IMR-90 (cell line): Measurements from ENCODE around the gene PSD2. TPM values are rescaled to one million over a fixed set of nuclear protein-coding genes. Genes with fewer than 3 reads are reported as not detected.

Experiments
- ATAC-seq: fragments of 200-7000 bp; cut with Tn5 transposase; 2 replicates; pipeline ENCODE4 v1.9.1; 2020; ENCODE audit warnings: low read depth, mild to moderate bottlenecking, moderate library complexity
- BruUV-seq: library from RNA; stranded (reverse); fragments of 400-500 nt; replicated peaks from 2 replicates; lab custom pipeline; 2021; lab: Mats Ljungman, UMichigan
- CTCF ChIA-PET: fragments of 300-600 bp; formaldehyde crosslinking; extraction: SDS; loops from one replicate; lab custom pipeline; 2021; ENCODE audit warnings: antibody characterized with exemption; lab: Yijun Ruan, JAX
- POLR2A ChIA-PET: fragments of 300-600 bp; sonication (Branson Sonifier 250); formaldehyde crosslinking; loops from one replicate; lab custom pipeline; 2022; ENCODE audit warnings: antibody characterized with exemption; ENCODE audit not compliant: unreplicated experiment; lab: Charles Lee
- DNase-seq: peaks from one replicate; pipeline ENCODE4 v3.0.0; 2013
- H2AFZ ChIP-seq: replicated peaks from 2 replicates; pipeline ENCODE3; 2013; ENCODE audit warnings: low read length, mild to moderate bottlenecking; ENCODE audit not compliant: poor library complexity
- H2AK5ac ChIP-seq: 2 replicates; pipeline ENCODE4 v1.6.1; 2013; ENCODE audit warnings: low read depth, low read length, inconsistent platforms
- H2AK9ac ChIP-seq: replicated peaks from 2 replicates; pipeline ENCODE3; 2013; ENCODE audit warnings: mild to moderate bottlenecking, low read depth, low read length, moderate library complexity; ENCODE audit not compliant: poor library complexity
- H2BK120ac ChIP-seq: 2 replicates; pipeline ENCODE4 v1.6.1; 2013; ENCODE audit warnings: low read depth, low read length, inconsistent platforms
- H2BK15ac ChIP-seq: 3 replicates; pipeline ENCODE4 v1.6.1; 2013; ENCODE audit warnings: low read depth, low read length, inconsistent platforms
- H2BK20ac ChIP-seq: 2 replicates; pipeline ENCODE4 v1.6.1; 2013; ENCODE audit warnings: low read depth, mild to moderate bottlenecking, inconsistent platforms, low read length, moderate library complexity
- H2BK5ac ChIP-seq: 2 replicates; pipeline ENCODE4 v1.6.1; 2013; ENCODE audit warnings: mild to moderate bottlenecking, low read depth, low read length, inconsistent platforms; ENCODE audit not compliant: poor library complexity, severe bottlenecking
- H3K14ac ChIP-seq: replicated peaks from 2 replicates; pipeline ENCODE4 v1.6.1; 2013; ENCODE audit warnings: low read depth, low read length, inconsistent platforms
- H3K18ac ChIP-seq: 2 replicates; pipeline ENCODE4 v1.6.1; 2013; ENCODE audit warnings: low read depth, low read length, control low read depth
- H3K23ac ChIP-seq: 2 replicates; pipeline ENCODE4 v1.6.1; 2013; ENCODE audit warnings: low read depth, low read length, inconsistent platforms
- H3K27ac ChIP-seq: 2 replicates; pipeline ENCODE4 v1.5.1; 2013; ENCODE audit warnings: mild to moderate bottlenecking, control low read depth, low read length; ENCODE audit not compliant: insufficient read depth
- H3K27me3 ChIP-seq: 2 replicates; pipeline ENCODE4 v1.6.1; 2013; ENCODE audit warnings: low read length; ENCODE audit not compliant: control insufficient read depth, insufficient read depth
- H3K36me3 ChIP-seq: 2 replicates; pipeline ENCODE4 v1.6.1; 2013; ENCODE audit warnings: low read length, mixed read lengths; ENCODE audit not compliant: control insufficient read depth, insufficient read depth
- H3K4ac ChIP-seq: 2 replicates; pipeline ENCODE4 v1.6.1; 2013; ENCODE audit warnings: low read depth, low read length, inconsistent platforms
- H3K4me1 ChIP-seq: 2 replicates; pipeline ENCODE4 v1.6.1; 2013; ENCODE audit warnings: low read length, mixed read lengths; ENCODE audit not compliant: control insufficient read depth, insufficient read depth
- H3K4me2 ChIP-seq: 2 replicates; pipeline ENCODE4 v1.6.1; 2013; ENCODE audit warnings: low read depth, mild to moderate bottlenecking, control low read depth, low read length, moderate library complexity
- H3K4me3 ChIP-seq: 2 replicates; pipeline ENCODE4 v1.5.1; 2013; ENCODE audit warnings: low read depth, mild to moderate bottlenecking, control low read depth, low read length, moderate library complexity; ENCODE audit not compliant: insufficient read depth
- H3K56ac ChIP-seq: 2 replicates; pipeline ENCODE4 v1.6.1; 2013; ENCODE audit warnings: low read length, inconsistent platforms; ENCODE audit not compliant: insufficient read depth; ENCODE audit errors: extremely low read depth
- H3K79me1 ChIP-seq, 2 experiments: 2 replicates each; pipeline ENCODE4 v1.6.1; 2013; ENCODE audit warnings: low read length in 2 of 2, inconsistent platforms in 1 of 2, low read depth in 1 of 2
- H3K9ac ChIP-seq: 2 replicates; pipeline ENCODE4 v1.6.1; 2013; ENCODE audit warnings: low read depth, low read length, control low read depth
- H3K9me1 ChIP-seq: 2 replicates; pipeline ENCODE4 v1.6.1; 2013; ENCODE audit warnings: low read length, inconsistent platforms; ENCODE audit not compliant: insufficient read depth
- H3K9me3 ChIP-seq: 2 replicates; pipeline ENCODE4 v1.6.1; 2013; ENCODE audit warnings: low read length; ENCODE audit not compliant: control insufficient read depth, insufficient read depth
- H4K20me1 ChIP-seq: 2 replicates; pipeline ENCODE4 v1.6.1; 2013; ENCODE audit warnings: low read length, inconsistent platforms; ENCODE audit not compliant: insufficient read depth
- H4K5ac ChIP-seq: 2 replicates; pipeline ENCODE4 v1.6.1; 2013; ENCODE audit warnings: mild to moderate bottlenecking, low read depth, low read length, control low read depth
- H4K8ac ChIP-seq, 2 experiments: 2 replicates each; pipeline ENCODE4 v1.6.1; 2013; ENCODE audit warnings: low read depth in 2 of 2, low read length in 2 of 2, control low read depth in 1 of 2, inconsistent platforms in 1 of 2
- H4K91ac ChIP-seq: 2 replicates; pipeline ENCODE4 v1.6.1; 2013; ENCODE audit warnings: low read depth, low read length, inconsistent platforms; ENCODE audit not compliant: insufficient read depth
- CEBPB ChIP-seq: IDR thresholded peaks from 2 replicates; pipeline ENCODE4 v1.6.1; 2012; ENCODE audit warnings: low read depth, low read length, improper control_type of control experiment
- CHD1 ChIP-seq: IDR thresholded peaks from 2 replicates; pipeline ENCODE4 v1.6.1; 2012; ENCODE audit warnings: low read depth, low read length, improper control_type of control experiment
- FOS ChIP-seq: fragments of 150-350 bp; IDR thresholded peaks from 2 replicates; pipeline ENCODE4 v1.6.1; 2016; ENCODE audit warnings: low read depth, low read length
- MXI1 ChIP-seq: IDR thresholded peaks from 2 replicates; pipeline ENCODE4 v1.6.1; 2012; ENCODE audit warnings: low read depth, mild to moderate bottlenecking, low read length, moderate library complexity, borderline replicate concordance
- NFE2L2 ChIP-seq: fragments of 150-350 bp; IDR thresholded peaks from 2 replicates; pipeline ENCODE4 v1.6.1; 2016; ENCODE audit warnings: low read depth, mild to moderate bottlenecking, low read length
- RAD21 ChIP-seq: IDR thresholded peaks from 2 replicates; pipeline ENCODE4 v1.6.1; 2012; ENCODE audit warnings: low read length, improper control_type of control experiment
- SMC3 ChIP-seq: fragments of 150-350 bp; IDR thresholded peaks from 2 replicates; pipeline ENCODE4 v1.6.1; 2016; ENCODE audit warnings: low read depth, mild to moderate bottlenecking, antibody characterized with exemption, low read length, moderate library complexity
- WGBS, 2 experiments: methylation state at CpG; one replicate each; pipeline versions ENCODE4 v1.1.5 to v1.1.7; 2013; ENCODE audit warnings: missing lambda C conversion rate in 2 of 2; ENCODE audit not compliant: insufficient read length in 1 of 2; ENCODE audit errors: extremely low coverage in 2 of 2; 5-methylcytosine and 5-hydroxymethylcytosine counted together
- dilution Hi-C: fragments of 300-500 bp; cut with HindIII; formaldehyde crosslinking; loops from one replicate; pipeline ENCODE4 v1.14.3; 2018; ENCODE audit warnings: low sequenced_read_pairs; ENCODE audit not compliant: unreplicated experiment
- in situ Hi-C: fragments of 300-500 bp; cut with MboI; formaldehyde crosslinking; loops from 3 replicates; pipeline ENCODE4 v1.14.3; 2019; ENCODE audit warnings: low sequenced_read_pairs, inconsistent platforms, mixed read lengths
- intact Hi-C: fragments of 100-400 bp; cut with micrococcal nuclease; formaldehyde crosslinking; loops from 2 replicates; pipeline ENCODE4 v1.10.0; 2022
- polyA plus RNA-seq, 3 experiments: library from polyadenylated mRNA; depleted of rRNA; stranded (reverse); fragments of >200 nt; gene quantifications; 2 replicates each; pipeline ENCODE4 v1.2.3, GENCODE V29; 2012; ENCODE audit warnings: low replicate concordance in 1 of 3
- total RNA-seq: library from RNA; depleted of rRNA; stranded (reverse); fragments of >200 nt; gene quantifications from 2 replicates; pipeline ENCODE4 v1.2.3, GENCODE V29; 2012
- TF ChIP-seq, protein P1 (sequence below): fragments of 150-350 bp; IDR thresholded peaks from 2 replicates; pipeline ENCODE4 v1.6.1; 2017; ENCODE audit warnings: mild to moderate bottlenecking, antibody characterized with exemption, low read length, low read depth
- TF ChIP-seq, protein P2 (sequence below): fragments of 150-350 bp; IDR thresholded peaks from 2 replicates; pipeline ENCODE4 v1.6.1; 2016; ENCODE audit warnings: low read depth, mild to moderate bottlenecking, low read length, moderate library complexity, borderline replicate concordance

The PSD2 gene
- total and polyA plus RNA-seq, 2 of the 4 experiments (the other 2 are of a cell fraction) = 0.05 TPM; not detected in 1

DNA sequence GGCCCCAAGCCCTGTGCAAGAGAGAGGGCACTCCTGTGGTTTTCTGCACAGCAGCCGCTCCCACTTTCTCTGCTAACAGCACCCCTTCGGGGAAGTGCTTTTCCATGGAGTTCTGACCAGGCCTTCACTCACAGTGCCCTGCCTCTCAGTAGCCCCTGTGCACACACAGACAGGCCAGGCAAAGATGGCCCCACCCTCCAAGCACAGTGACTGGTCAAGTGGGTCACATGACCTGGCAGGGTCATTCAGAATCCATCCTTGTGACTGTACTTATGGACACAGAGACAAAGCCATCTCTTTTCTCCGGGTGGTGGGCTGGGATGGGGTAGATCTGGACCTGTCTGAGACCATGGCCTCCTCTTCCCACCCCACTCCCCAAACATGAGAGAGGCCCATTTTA is 82.5 kb downstream of the PSD2 start:
- Histone ChIP-seq H2AFZ (peak overlapping the region; percentile 63), H4K5ac (no peak overlapping the region), H3K23ac (no peak overlapping the region), H3K79me1 (no peaks in the 10 kb centered on the region), H2BK15ac (no peak overlapping the region), H4K8ac (no peak overlapping the region), H2BK5ac (no peak overlapping the region), H2AK9ac (no peak overlapping the region), H2AK5ac (no peak overlapping the region), H3K27me3 (peaks cover 66% of the 10 kb centered on the region), H3K56ac (no peak overlapping the region), H3K14ac (no peak overlapping the region), H2BK20ac (no peak overlapping the region), H3K36me3 (no peaks in the 10 kb centered on the region), H3K4me1 (peaks cover 7% of the 10 kb centered on the region; the same call in 1 of the 2 replicates), H3K9me3 (no peaks in the 10 kb centered on the region), H3K4ac (no peak overlapping the region), H3K9me1 (no peaks in the 10 kb centered on the region), H3K9ac (no peak overlapping the region), H2BK120ac (no peak overlapping the region), H3K27ac (no peak overlapping the region), H3K4me3 (no peak overlapping the region), H4K20me1 (no peaks in the 10 kb centered on the region; the same call in 1 of the 2 replicates), H3K4me2 (no peak overlapping the region), H3K18ac (no peak overlapping the region), H4K91ac (no peak overlapping the region)
- CTCF ChIA-PET = no interaction called here
- TF ChIP-seq, protein P1, sequence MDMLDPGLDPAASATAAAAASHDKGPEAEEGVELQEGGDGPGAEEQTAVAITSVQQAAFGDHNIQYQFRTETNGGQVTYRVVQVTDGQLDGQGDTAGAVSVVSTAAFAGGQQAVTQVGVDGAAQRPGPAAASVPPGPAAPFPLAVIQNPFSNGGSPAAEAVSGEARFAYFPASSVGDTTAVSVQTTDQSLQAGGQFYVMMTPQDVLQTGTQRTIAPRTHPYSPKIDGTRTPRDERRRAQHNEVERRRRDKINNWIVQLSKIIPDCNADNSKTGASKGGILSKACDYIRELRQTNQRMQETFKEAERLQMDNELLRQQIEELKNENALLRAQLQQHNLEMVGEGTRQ = no peak
- TF ChIP-seq, protein P2, sequence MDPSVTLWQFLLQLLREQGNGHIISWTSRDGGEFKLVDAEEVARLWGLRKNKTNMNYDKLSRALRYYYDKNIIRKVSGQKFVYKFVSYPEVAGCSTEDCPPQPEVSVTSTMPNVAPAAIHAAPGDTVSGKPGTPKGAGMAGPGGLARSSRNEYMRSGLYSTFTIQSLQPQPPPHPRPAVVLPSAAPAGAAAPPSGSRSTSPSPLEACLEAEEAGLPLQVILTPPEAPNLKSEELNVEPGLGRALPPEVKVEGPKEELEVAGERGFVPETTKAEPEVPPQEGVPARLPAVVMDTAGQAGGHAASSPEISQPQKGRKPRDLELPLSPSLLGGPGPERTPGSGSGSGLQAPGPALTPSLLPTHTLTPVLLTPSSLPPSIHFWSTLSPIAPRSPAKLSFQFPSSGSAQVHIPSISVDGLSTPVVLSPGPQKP = no peak
- TF ChIP-seq FOS (no peak), NFE2L2 (no peak), SMC3 (no peak), CHD1 (no peak), MXI1 (no peak), CEBPB (no peak), RAD21 (no peak)
- no CpG with 5 or more reads among the region's 3 CpGs for WGBS, 2 experiments
- dilution Hi-C loops (no loop called here), intact Hi-C loops (no loop called here), in situ Hi-C loops (no loop called here)
- DNase-seq (no peak), ATAC-seq (no peak)
- POLR2A ChIA-PET = no interaction called here
- BruUV-seq = no TSS peak
